NCI-H2081 (cell line): ENCODE measurements around the gene FAM83D.
A peak's percentile ranks its signal among the peaks of the same experiment; 100 is the strongest.
"Not testable (repeated sequence)": the region's sequence is repeated elsewhere in the genome, so short reads cannot be mapped to it uniquely, and the experiment has no call there.

Experiments
- DNase-seq, 2 experiments: peaks; one replicate each; lab custom pipeline; 2025; lab: John Stamatoyannopoulos, UW

FAM83D gene

GRCh38 chr20:38935967-38936407, 9.8 kb downstream of the FAM83D start:
- no peak for DNase-seq

DNA sequence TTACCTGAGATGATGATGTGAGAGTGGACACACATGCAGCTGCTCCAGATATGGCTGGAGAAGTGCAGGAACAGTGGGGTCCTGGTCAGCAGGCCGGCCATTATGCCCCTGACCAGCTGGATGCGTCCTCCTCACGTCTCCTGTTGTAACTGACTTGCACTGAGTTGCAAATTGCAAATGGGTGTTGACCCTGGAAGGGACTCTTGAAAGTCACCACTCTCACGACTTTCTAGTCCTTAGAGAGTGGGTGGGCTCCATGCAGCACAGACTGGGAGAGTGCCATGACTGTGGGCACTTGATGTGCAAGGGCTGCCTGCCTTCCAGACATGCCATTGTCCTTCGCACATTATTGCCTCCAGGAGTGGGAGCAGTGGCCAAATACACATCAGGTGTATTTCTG, 10.8 kb downstream of the FAM83D start:
- no peak for DNase-seq

DNA sequence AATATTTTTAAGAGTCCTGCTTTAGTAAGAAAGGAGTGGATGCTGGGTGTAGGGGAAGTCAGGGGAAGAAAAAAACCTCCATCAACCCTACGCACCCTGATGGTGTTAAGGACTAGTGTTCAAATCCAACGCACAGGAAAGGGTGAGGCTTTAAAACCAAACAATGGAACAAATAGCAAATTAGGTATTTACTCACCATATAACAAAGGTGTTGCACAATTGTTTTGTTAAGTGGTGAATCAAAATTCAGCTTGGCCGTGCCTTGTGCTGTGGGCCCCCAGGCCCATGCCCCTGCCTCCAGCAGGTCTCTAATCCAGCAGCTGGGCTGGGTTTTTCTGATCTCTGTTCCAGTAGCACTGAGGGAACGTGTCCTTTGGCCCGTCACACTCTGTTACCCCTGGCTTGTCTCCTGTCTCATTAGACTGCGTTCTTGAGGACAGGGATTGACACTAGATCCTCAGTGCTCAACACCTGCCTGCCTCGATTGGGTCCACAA, 11.8 kb downstream of the FAM83D start:
- DNase-seq: no peak

DNA sequence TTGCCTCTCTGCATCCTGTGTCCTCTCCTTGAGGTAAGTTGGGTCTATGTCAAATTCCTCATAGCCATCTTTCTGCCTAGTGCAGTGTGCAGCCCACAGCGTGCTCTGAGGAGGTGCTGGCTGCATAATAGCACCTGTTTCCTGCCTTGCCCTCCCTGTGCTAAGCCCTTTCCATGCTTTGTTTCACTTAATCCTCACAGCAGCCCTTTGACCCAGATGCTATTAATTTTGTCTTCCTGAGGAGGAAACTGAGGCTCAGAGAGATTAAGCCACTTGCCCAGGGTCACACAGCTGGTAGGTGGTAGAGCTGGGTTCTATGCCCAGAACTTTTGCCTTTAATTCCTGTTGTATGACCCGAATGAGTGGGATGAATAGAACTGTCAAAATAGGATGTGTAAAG, 13.5 kb downstream of the FAM83D start:
- DNase-seq: no peak

- DNase-seq: no peak
Measured at GRCh38 chr20:38940644-38941043, 14.4 kb downstream of the FAM83D start.

GRCh38 chr20:38941726-38942389, 15.6 kb downstream of the FAM83D start:
- DNase-seq: no peak

DNA sequence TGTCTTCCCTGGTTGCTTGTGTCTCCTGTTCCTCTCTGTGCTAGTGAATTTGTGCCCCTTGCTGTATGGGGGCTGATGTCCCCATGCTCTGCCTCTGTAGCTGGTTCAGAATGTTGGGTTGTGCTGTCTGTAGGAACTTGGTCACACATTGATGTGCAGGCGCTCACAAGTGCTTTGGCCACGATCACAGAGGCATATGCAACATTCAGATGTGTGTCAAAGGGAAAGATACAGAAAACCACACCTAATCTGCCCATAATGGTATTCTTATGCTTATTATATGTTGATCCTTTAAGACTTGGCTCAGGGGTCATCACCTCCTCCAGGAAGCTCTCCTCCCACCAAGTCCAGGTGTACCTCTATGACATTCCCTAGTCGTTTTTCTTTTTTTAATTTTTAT, 18.8 kb downstream of the FAM83D start:
- no peak for DNase-seq

GRCh38 chr20:38946836-38947235, 20.6 kb downstream of the FAM83D start:
- no peak for DNase-seq

- DNase-seq: no peak
Measured at GRCh38 chr20:38947931-38948362, 21.7 kb downstream of the FAM83D start.

- no peak for DNase-seq
Measured at GRCh38 chr20:38950254-38950653, 24.0 kb downstream of the FAM83D start.

DNA sequence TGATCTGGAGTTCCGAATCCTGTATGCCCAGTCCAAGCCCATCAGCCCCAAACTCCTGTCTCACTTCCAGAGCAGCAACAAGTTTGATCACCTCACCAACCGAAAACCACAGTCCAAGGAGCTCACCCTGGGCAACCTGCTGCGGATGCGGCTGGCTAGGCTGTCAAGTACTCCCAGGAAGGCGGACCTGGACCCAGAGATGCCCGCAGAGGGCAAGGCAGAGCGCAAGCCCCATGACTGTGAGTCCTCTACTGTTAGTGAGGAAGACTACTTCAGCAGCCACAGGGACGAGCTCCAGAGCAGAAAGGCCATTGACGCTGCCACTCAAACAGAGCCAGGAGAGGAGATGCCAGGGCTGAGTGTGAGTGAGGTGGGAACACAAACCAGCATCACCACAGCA, 25.4 kb downstream of the FAM83D start:
- no peak for DNase-seq

DNA sequence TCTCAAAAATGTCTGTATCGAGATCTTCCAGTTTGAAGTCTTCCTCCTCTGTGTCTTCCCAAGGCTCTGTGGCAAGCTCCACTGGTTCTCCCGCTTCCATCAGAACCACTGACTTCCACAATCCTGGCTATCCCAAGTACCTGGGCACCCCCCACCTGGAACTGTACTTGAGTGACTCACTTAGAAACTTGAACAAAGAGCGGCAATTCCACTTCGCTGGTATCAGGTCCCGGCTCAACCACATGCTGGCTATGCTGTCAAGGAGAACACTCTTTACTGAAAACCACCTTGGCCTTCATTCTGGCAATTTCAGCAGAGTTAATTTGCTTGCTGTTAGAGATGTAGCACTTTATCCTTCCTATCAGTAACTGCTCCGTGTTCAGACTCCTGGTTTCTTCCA, 25.9 kb downstream of the FAM83D start:
- DNase-seq: no peak

GRCh38 chr20:38953630-38954340, 27.6 kb downstream of the FAM83D start:
- no peak for DNase-seq

DNA sequence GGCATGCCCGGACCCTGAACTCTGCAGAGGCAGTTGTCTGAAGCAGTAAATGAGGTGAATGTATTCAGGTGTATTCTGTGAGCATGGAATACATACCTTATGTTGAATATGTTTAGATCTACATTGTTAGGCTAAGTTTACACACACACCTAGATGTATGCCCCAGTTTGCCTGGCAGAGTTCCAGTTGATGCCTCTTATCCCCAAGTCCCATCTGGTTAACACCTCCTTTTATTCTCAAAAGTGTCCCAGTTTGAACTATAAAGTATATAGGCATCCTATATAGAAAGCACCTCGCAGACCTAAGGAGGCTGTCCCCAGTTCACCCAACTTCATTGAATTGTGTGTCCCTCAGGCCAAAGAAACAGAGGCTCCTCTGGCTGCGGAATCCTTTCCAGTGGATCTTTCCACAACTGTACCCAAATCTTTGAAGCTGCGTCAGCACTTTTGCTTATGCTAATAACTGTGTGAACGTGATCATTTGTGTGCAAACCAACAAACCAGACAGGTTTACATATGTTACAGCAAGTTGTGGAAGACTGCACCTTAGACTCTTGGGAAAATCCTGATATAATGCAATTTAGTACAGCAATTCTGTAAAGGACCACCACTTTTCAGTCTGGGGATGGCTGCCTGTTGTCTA, 31.1 kb downstream of the FAM83D start:
- no peak for DNase-seq

- no peak for DNase-seq
Measured at GRCh38 chr20:38957915-38958485, 31.8 kb downstream of the FAM83D start.

- not testable (repeated sequence) for DNase-seq
Measured at GRCh38 chr20:38960187-38960687, 34.0 kb downstream of the FAM83D start.

DNA sequence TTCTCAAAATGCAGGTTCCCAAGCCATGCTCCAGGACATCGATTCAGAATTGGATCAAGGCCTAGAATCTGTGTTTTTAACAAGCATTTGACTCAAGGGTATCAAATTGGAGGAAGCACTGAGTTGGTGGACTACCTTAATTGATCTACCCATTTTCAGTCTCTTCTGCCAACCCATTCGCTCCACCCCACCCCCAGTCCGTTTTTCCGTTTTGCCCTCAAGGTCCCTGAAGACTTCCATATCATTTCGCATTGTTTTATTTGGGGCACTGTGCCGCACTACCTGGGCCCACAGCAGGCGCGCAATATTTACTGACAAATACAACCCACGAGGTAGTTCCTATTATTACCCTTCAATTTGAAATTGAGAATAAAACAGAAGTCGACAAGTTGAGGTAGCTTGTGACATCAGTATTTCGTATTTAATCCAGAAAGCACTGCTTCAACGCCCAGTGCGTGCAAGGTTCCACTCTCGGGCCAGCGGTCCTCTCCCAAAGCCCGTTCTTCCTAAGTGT, 35.4 kb downstream of the FAM83D start:
- peak in 1 of 2 experiments; percentile 7 for DNase-seq

DNA sequence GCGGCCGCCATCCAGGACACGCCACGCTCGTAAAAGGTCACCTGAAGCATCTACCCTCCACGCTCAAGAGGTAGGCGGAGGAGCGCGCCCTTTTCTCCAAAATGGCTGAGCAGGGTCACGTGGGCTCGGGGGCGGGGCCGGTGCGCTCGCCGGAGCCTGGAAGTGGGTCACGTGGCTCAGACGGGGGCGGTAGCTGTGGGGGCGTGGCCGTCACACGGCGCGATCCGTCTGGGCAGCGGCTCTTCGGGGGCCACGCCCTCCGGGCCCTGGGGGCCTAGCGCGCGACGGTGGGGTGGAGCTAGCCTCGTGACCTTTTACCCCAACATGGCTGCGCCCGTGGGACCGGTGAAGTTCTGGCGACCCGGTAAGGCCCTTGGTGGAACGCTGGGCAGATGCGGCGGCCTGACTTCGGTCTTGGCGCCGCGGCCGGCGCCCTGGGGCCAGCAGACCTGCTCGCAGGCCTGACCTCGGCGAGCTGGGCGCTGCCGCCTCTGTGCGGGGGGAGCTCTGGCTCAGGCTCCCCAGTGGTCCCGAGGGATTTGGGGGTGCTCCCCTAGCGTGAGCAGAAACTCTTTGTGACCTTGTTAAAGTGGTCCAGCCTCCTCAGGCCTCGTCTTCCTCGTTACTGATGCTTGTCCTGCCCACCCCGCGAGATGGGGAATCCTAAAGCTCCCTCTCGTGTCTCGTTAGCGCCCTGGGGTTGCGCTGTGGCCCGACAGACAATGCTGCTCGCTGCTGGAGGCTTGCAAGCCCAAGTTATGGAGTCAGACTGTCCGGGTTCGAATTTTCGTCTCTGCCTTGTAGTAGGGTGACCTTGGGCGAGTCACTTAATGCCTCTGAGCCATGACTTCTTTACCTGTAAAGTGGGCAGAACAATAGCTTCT, 36.1 kb downstream of the FAM83D start, which contains the start of gene DHX35:
TSS of gene DHX35 (plus strand) at position 301 of the 884 bp plus-strand sequence. CDS start at position 325, 24 bp downstream.
- DNase-seq: peak; percentile 96 to 97

DNA sequence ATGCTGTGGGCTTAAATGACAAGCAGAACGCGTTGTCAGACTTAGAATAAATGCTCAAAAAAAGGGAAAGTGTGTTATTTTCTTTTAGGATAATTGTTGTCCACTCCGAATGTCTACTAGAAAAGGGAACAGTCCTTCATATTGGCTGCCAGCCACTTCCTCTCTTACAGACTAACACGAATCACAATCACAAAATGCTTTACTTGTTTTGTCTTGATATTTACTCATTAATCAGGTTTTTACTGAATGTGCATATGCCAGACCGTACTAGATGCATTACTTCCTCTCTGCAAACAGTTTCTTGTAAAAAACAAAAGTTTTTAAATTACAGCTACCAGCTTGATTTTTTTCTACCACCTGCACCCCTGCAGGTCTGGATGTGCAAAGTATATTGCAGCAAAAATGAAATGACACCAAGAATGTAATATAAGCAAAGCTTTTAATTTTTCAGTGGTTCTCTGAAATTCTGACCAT, 36.7 kb downstream of the FAM83D start:
- DNase-seq: no peak

GRCh38 chr20:38963745-38964144, 37.5 kb downstream of the FAM83D start:
- no peak for DNase-seq

- no peak for DNase-seq
Measured at GRCh38 chr20:38965264-38965663, 39.0 kb downstream of the FAM83D start.
